ENCODE data around the gene GLI1. TPM values are rescaled to one million over a fixed set of nuclear protein-coding genes. Genes with fewer than 3 reads are reported as not detected.
A peak's percentile ranks its signal among the peaks of the same experiment; 100 is the strongest.

Gene GLI1
- total RNA-seq, 2 experiments from 2014 or later, result 0.31 to 0.85 TPM

DNA sequence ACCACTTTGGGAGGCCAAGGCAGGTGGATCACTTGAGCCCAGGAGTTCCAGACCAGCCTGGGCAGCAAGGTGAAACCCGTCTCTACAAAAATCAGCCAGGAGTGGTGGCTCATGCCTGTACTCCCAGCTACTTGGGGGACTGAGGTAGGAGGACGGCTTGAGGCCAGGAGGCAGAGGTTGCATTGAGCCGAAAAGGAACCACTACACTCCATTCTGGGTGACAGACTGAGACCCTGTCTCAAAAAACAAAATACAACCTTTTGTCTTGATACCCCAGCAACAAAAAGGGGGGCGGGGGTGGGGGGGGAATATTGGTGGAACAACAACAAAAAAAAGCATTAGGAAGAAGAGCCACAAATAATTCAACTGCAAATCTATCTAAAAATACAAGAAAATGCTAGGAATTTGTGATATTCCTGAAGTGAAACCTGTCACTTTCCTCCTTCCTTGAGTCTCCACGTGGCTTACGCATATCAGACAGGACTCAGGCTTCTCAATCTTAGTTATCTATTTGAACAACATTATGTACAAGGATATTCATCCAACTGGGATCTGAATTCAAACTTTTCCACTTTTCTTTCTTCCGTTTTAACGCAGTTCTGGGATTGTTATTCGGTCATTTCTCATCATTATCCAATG, 30.0 kb upstream of the GLI1 start:
- Histone ChIP-seq H3K36me3 (ENCODE audit: insufficient read depth, low read length) (peaks cover 2% of the 10 kb centered on the region), H3K9me3 (ENCODE audit: control insufficient read depth in 1 of 2, insufficient read depth in 1 of 2, low read length in 2 of 2) (no peaks in the 10 kb centered on the region), H3K27ac (ENCODE audit: low read depth in 1 of 2, low read length in 2 of 2) (peak overlapping the region; percentile 82 to 94), H3K4me1 (ENCODE audit: insufficient read depth, low read length) (peaks cover 20% of the 10 kb centered on the region), H3K4me3 (ENCODE audit: low read length) (peak overlapping the region; percentile 70), H3K27me3 (ENCODE audit: control insufficient read depth in 1 of 2, insufficient read depth in 2 of 2, low read length in 2 of 2) (no peaks in the 10 kb centered on the region)
- no peak for TF ChIP-seq CTCF (IDR thresholded peaks at IDR 0.05)
- intact Hi-C loops (cut with DNase I, micrococcal nuclease), result loop anchor here in 1 of 2 experiments (1.0 to 2.0 kb wide), 2 partner anchors 27 to 91 kb away; partner anchors contain the start of gene DDIT3
- peaks cover 29% of the 10 kb centered on the region for H3K36me3 Mint-ChIP-seq (ENCODE audit: low read depth)
- no peaks in the 10 kb centered on the region for H3K9me3 Mint-ChIP-seq
- H3K4me3 Mint-ChIP-seq, result peak overlapping the region; percentile 99
- H3K27ac Mint-ChIP-seq, result peak overlapping the region; percentile 99
- ChIA-PET POLR2A (interaction anchor here (0.6 to 1.3 kb wide), 10 partner anchors 9 to 1005 kb away, joined by 3 to 10 read pairs (median 3); partner anchors contain the start of genes DDIT3, GLI1 and INHBE), CTCF (interaction anchor here (1.0 kb wide), 1 partner anchor 29 kb away, joined by 3 read pairs; the partner anchor contains the start of gene GLI1)
- DNase-seq (no peak), ATAC-seq (ENCODE audit: poor library complexity) (no peak)
- no peaks in the 10 kb centered on the region for H3K27me3 Mint-ChIP-seq
- peaks cover 46% of the 10 kb centered on the region for H3K4me1 Mint-ChIP-seq (ENCODE audit: low read depth)

DNA sequence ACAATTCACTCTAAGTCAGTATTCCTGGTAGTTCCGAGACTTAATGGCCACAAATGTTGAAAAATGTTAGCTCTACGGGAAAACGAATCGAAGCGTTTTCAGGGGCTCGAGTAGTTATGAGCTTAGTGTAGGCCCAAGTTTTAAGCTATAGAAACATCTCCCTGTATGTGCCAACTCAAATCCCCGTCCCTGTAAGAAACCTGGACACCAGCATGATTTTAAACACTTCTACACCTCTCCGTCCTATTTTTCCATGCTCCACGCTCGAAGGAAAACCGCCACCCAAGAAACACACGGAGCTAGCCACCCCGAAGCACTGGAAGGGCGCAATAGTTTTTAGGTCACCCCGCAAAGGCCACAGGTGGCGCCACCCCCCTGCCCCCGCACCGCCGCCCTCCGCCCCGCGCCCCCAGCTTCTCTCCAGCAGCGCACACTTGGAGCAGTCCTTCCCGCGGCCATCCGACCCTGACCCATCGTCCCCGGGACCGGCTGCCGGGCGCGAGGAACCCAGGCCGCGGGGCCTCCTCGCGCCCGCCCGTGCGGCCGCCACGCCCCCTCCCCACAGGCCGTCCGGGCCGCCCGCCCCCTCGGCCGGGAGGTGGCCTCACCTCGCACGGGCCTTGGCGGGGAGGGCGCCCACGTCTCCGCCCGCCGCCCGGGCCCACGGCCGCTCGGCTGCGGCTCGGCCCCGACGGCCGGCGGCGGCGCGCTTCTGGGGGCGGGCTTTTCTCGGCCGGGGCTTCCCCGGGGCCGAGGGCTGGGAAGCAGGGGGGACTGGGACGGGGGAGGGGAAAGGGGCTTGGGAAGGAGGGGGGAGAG, 29.3 kb upstream of the GLI1 start:
- peak overlapping the region; percentile 82 to 94 for H3K27ac ChIP-seq (ENCODE audit: low read depth in 1 of 2, low read length in 2 of 2)
- H3K4me3 Mint-ChIP-seq, result peak overlapping the region; percentile 99
- H3K27me3 Mint-ChIP-seq, result no peaks in the 10 kb centered on the region
- H3K9me3 Mint-ChIP-seq, result no peaks in the 10 kb centered on the region
- ATAC-seq (ENCODE audit: poor library complexity), result peak; percentile 50
- H3K9me3 ChIP-seq (ENCODE audit: control insufficient read depth in 1 of 2, insufficient read depth in 1 of 2, low read length in 2 of 2), result no peaks in the 10 kb centered on the region
- no peaks in the 10 kb centered on the region for H3K27me3 ChIP-seq (ENCODE audit: control insufficient read depth in 1 of 2, insufficient read depth in 2 of 2, low read length in 2 of 2)
- H3K4me1 Mint-ChIP-seq (ENCODE audit: low read depth), result peaks cover 45% of the 10 kb centered on the region
- H3K36me3 Mint-ChIP-seq (ENCODE audit: low read depth), result peaks cover 27% of the 10 kb centered on the region
- no peak for TF ChIP-seq CTCF (IDR thresholded peaks at IDR 0.05)
- peak overlapping the region; percentile 70 for H3K4me3 ChIP-seq (ENCODE audit: low read length)
- DNase-seq, result peak in 8 of 14 experiments; percentile 13 to 54 (median 26)
- H3K27ac Mint-ChIP-seq, result peak overlapping the region; percentile 99
- ChIA-PET CTCF (interaction anchor here (1.0 to 2.0 kb wide), 2 partner anchors 29 kb away, joined by 3 to 6 read pairs; partner anchors contain the start of gene GLI1), POLR2A (interaction anchor here (0.6 to 1.3 kb wide), 10 partner anchors 9 to 1006 kb away, joined by 3 to 10 read pairs (median 3); partner anchors contain the start of genes DDIT3, GLI1 and INHBE)
- intact Hi-C loops (cut with DNase I, micrococcal nuclease), result loop anchor here in 1 of 2 experiments (1.0 kb wide), 1 partner anchor 90 kb away; the partner anchor contains the start of gene DDIT3
- peaks cover 2% of the 10 kb centered on the region for H3K36me3 ChIP-seq (ENCODE audit: insufficient read depth, low read length)
- peaks cover 27% of the 10 kb centered on the region for H3K4me1 ChIP-seq (ENCODE audit: insufficient read depth, low read length)

GRCh38 chr12:57430931-57431566, 28.5 kb upstream of the GLI1 start, which contains the start of gene R3HDM2:
Gene R3HDM2 (minus strand): TSS chr12:57431043. CDS start chr12:57310428, 120,615 bp downstream.
- no peak for TF ChIP-seq CTCF (IDR thresholded peaks at IDR 0.05)
- H3K9me3 ChIP-seq (ENCODE audit: control insufficient read depth in 1 of 2, insufficient read depth in 1 of 2, low read length in 2 of 2), result no peaks in the 10 kb centered on the region
- Mint-ChIP-seq H3K4me3 (peak within 1 kb of the TSS; percentile 99), H3K36me3 (ENCODE audit: low read depth) (peaks cover 21% of the 10 kb centered on the region), H3K9me3 (no peaks in the 10 kb centered on the region), H3K27me3 (no peaks in the 10 kb centered on the region), H3K27ac (peak within 1 kb of the TSS; percentile 99), H3K4me1 (ENCODE audit: low read depth) (peaks cover 41% of the 10 kb centered on the region)
- CTCF ChIA-PET, result interaction anchor here (2.0 kb wide), 1 partner anchor 28 kb away, joined by 6 read pairs; the partner anchor contains the start of gene GLI1
- DNase-seq (peak; percentile 88 to 98 (median 95)), ATAC-seq (ENCODE audit: poor library complexity) (peak; percentile 92)
- H3K4me1 ChIP-seq (ENCODE audit: insufficient read depth, low read length), result peaks cover 29% of the 10 kb centered on the region
- no peaks in the 10 kb centered on the region for H3K36me3 ChIP-seq (ENCODE audit: insufficient read depth, low read length)
- no peaks in the 10 kb centered on the region for H3K27me3 ChIP-seq (ENCODE audit: control insufficient read depth in 1 of 2, insufficient read depth in 2 of 2, low read length in 2 of 2)
- POLR2A ChIA-PET, result interaction anchor here (1.0 to 1.3 kb wide), 2 partner anchors 21 to 28 kb away, joined by 3 to 7 read pairs; partner anchors contain the start of gene GLI1
- peak within 1 kb of the TSS; percentile 70 for H3K4me3 ChIP-seq (ENCODE audit: low read length)
- intact Hi-C loops (cut with DNase I, micrococcal nuclease), result loop anchor here in 1 of 2 experiments (1.0 kb wide), 1 partner anchor 89 kb away; the partner anchor contains the start of gene DDIT3
- H3K27ac ChIP-seq (ENCODE audit: low read depth in 1 of 2, low read length in 2 of 2), result peak within 1 kb of the TSS; percentile 82 to 94

All from CD4-positive, alpha-beta T cell (primary cell).